ENCODE measurements around the gene MRPL47.
A peak's percentile ranks its signal among the peaks of the same experiment; 100 is the strongest.

DNA sequence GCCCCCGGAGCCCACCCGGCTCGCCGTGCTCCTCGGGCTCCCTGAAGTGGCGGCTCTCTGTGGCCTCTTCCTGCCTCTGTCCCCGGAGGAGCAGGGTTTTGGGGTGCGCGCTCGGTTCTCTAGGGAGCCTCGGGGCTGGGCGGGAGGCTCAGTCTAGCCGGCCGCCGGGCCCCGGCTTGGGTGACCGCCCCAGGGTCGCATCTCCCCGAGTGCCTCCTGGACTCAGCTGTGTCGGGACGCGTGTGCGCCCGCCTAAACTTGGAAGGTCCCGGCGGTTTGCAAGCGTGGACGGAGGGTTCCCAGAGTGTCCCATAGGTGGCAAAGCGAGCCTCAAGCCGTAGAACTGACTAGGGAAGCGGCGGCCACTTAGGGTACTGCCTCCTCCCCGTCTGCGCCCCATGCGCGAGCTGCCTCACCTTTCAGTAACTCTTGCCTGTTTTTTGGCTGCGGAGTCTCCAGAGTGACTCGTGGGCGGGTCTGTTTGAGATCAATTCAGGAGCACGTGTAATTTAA is 41.1 kb downstream of the MRPL47 start:
- TF ChIP-seq POLR2AphosphoS5 (IDR thresholded peaks at IDR 0.05), result no peak
- TF ChIP-seq POLR2A (IDR thresholded peaks at IDR 0.05), result no peak
- TF ChIP-seq, protein P1, sequence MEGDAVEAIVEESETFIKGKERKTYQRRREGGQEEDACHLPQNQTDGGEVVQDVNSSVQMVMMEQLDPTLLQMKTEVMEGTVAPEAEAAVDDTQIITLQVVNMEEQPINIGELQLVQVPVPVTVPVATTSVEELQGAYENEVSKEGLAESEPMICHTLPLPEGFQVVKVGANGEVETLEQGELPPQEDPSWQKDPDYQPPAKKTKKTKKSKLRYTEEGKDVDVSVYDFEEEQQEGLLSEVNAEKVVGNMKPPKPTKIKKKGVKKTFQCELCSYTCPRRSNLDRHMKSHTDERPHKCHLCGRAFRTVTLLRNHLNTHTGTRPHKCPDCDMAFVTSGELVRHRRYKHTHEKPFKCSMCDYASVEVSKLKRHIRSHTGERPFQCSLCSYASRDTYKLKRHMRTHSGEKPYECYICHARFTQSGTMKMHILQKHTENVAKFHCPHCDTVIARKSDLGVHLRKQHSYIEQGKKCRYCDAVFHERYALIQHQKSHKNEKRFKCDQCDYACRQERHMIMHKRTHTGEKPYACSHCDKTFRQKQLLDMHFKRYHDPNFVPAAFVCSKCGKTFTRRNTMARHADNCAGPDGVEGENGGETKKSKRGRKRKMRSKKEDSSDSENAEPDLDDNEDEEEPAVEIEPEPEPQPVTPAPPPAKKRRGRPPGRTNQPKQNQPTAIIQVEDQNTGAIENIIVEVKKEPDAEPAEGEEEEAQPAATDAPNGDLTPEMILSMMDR (IDR thresholded peaks at IDR 0.05), result peak; percentile 43 to 93 (median 76)
- no peak for TF ChIP-seq EP300 (IDR thresholded peaks at IDR 0.05)
